NCI-H748 (cell line): ENCODE measurements around the gene ZBTB7B.

Experiments used
- DNase-seq: peaks from one replicate; lab custom pipeline; 2025; ENCODE audit not compliant: unreplicated experiment; lab: John Stamatoyannopoulos, UW

ZBTB7B gene

GRCh38 chr1:155003227-155003765, 694 bp downstream of the ZBTB7B start:
- DNase-seq, result peak; percentile 55

GRCh38 chr1:155003766-155004351, 1.3 kb downstream of the ZBTB7B start:
- peak; percentile 43 for DNase-seq

- DNase-seq, result no peak
Observed at GRCh38 chr1:155004352-155005075, 1.9 kb downstream of the ZBTB7B start.

- DNase-seq, result no peak
Observed at GRCh38 chr1:155005076-155006011, 2.7 kb downstream of the ZBTB7B start.

- DNase-seq, result no peak
Observed at GRCh38 chr1:155006601-155007101, 4.0 kb downstream of the ZBTB7B start.

- DNase-seq, result no peak
Observed at GRCh38 chr1:155007251-155007828, 4.7 kb downstream of the ZBTB7B start.

- DNase-seq, result no peak
Observed at GRCh38 chr1:155008015-155008941, 5.7 kb downstream of the ZBTB7B start.

GRCh38 chr1:155009221-155009711, 6.7 kb downstream of the ZBTB7B start:
- DNase-seq, result no peak

- DNase-seq, result no peak
Observed at GRCh38 chr1:155009742-155010141, 7.1 kb downstream of the ZBTB7B start.

GRCh38 chr1:155010211-155010918, 7.8 kb downstream of the ZBTB7B start:
- DNase-seq, result no peak

GRCh38 chr1:155011004-155011416, 8.4 kb downstream of the ZBTB7B start:
- no peak for DNase-seq

GRCh38 chr1:155011437-155012025, 8.9 kb downstream of the ZBTB7B start:
- no peak for DNase-seq

GRCh38 chr1:155012026-155012546, 9.5 kb downstream of the ZBTB7B start:
- DNase-seq, result peak; percentile 80

GRCh38 chr1:155012776-155013602, 10.4 kb downstream of the ZBTB7B start:
- DNase-seq, result no peak

GRCh38 chr1:155013632-155014031, 11.0 kb downstream of the ZBTB7B start:
- DNase-seq, result no peak

- no peak for DNase-seq
Observed at GRCh38 chr1:155014709-155015508, 12.3 kb downstream of the ZBTB7B start.
